PC-3 (cell line): ENCODE results near the gene SLCO3A1. TPM values are rescaled to one million over a fixed set of nuclear protein-coding genes. Genes with fewer than 3 reads are reported as not detected.

ENCODE experiments used
- ATAC-seq: fragments of 200-7000 bp; cut with Tn5 transposase; 2 replicates; pipeline ENCODE4 v1.9.1; 2020; ENCODE audit warnings: mild to moderate bottlenecking, moderate library complexity
- BruUV-seq: library from RNA; stranded (reverse); fragments of 400-500 nt; replicated peaks from 2 replicates; lab custom pipeline; 2021; lab: Mats Ljungman, UMichigan
- CTCF ChIA-PET: fragments of 300-600 bp; sonication (Branson Sonifier 250); formaldehyde crosslinking; loops from one replicate; lab custom pipeline; 2022; ENCODE audit warnings: antibody characterized with exemption; lab: Charles Lee
- POLR2A ChIA-PET: fragments of 300-600 bp; sonication (Branson Sonifier 250); formaldehyde crosslinking; loops from one replicate; lab custom pipeline; 2022; ENCODE audit warnings: antibody characterized with exemption; ENCODE audit not compliant: unreplicated experiment; lab: Charles Lee
- DNase-seq: peaks from one replicate; pipeline ENCODE4 v3.0.0-alpha.2; 2015
- H2AFZ ChIP-seq: fragments of 300-600 bp; sonication (generic); 2 replicates; pipeline ENCODE4 v1.6.0; 2016; ENCODE audit warnings: antibody characterized with exemption, low read length
- H3F3A ChIP-seq: fragments of 300-600 bp; sonication (generic); one replicate; pipeline ENCODE4 v1.6.0; 2017; ENCODE audit warnings: antibody characterized with exemption, low read length, control low read depth, mild to moderate bottlenecking; ENCODE audit not compliant: unreplicated experiment
- H3K27ac ChIP-seq: fragments of 300-600 bp; sonication (generic); 2 replicates; pipeline ENCODE4 v1.5.1; 2016; ENCODE audit warnings: mild to moderate bottlenecking, low read length
- H3K27me3 ChIP-seq: fragments of 300-600 bp; sonication (generic); 2 replicates; pipeline ENCODE4 v1.6.1; 2016; ENCODE audit warnings: low read length, mixed read lengths
- H3K36me3 ChIP-seq: fragments of 300-600 bp; sonication (generic); 2 replicates; pipeline ENCODE4 v1.6.1; 2016; ENCODE audit warnings: low read depth, mixed run types, low read length, mixed read lengths
- H3K4me1 ChIP-seq: fragments of 300-600 bp; sonication (generic); 2 replicates; pipeline ENCODE4 v1.5.1; 2016; ENCODE audit warnings: low read length; ENCODE audit not compliant: insufficient read depth
- H3K4me2 ChIP-seq: fragments of 300-600 bp; sonication (generic); 2 replicates; pipeline ENCODE4 v1.6.0; 2016; ENCODE audit warnings: low read length
- H3K4me3 ChIP-seq: fragments of 300-600 bp; sonication (generic); 2 replicates; pipeline ENCODE4 v1.5.1; 2016; ENCODE audit warnings: mild to moderate bottlenecking, low read length, mixed read lengths
- H3K79me2 ChIP-seq: fragments of 300-600 bp; sonication (generic); 2 replicates; pipeline ENCODE4 v1.6.1; 2017; ENCODE audit warnings: low read length, mixed read lengths
- H3K9ac ChIP-seq: fragments of 300-600 bp; sonication (generic); 2 replicates; pipeline ENCODE4 v1.6.0; 2016; ENCODE audit warnings: mild to moderate bottlenecking, low read length
- H3K9me2 ChIP-seq: fragments of 300-600 bp; sonication (generic); replicated peaks from 2 replicates; pipeline ENCODE4 v1.6.1; 2016; ENCODE audit warnings: mixed run types, low read length, mixed read lengths
- H3K9me3 ChIP-seq: fragments of 300-600 bp; sonication (generic); 2 replicates; pipeline ENCODE4 v1.6.1; 2016; ENCODE audit warnings: low read length, mixed read lengths
- H4K20me1 ChIP-seq: fragments of 300-600 bp; sonication (generic); 2 replicates; pipeline ENCODE4 v1.6.1; 2016; ENCODE audit warnings: low read length, mixed read lengths
- CTCF ChIP-seq: fragments of 300-600 bp; sonication (generic); conservative IDR thresholded peaks from 2 replicates; pipeline ENCODE4 v1.5.1; 2017; ENCODE audit warnings: antibody characterized with exemption, low read depth, mild to moderate bottlenecking, low read length
- EZH2 ChIP-seq: fragments of 300-600 bp; sonication (generic); IDR thresholded peaks from one replicate; pipeline ENCODE4 v1.6.1; 2017; ENCODE audit warnings: antibody characterized with exemption, mild to moderate bottlenecking, low read length; ENCODE audit not compliant: unreplicated experiment
- EZH2phosphoT487 ChIP-seq: fragments of 300-600 bp; sonication (generic); IDR thresholded peaks from 2 replicates; pipeline ENCODE4 v1.6.1; 2018; ENCODE audit warnings: mild to moderate bottlenecking, antibody characterized with exemption, low read length, borderline replicate concordance
- intact Hi-C: fragments of 100-400 bp; cut with micrococcal nuclease; formaldehyde crosslinking; loops from 2 replicates; pipeline ENCODE4 v1.9.0; 2023
- total RNA-seq: library from RNA; depleted of rRNA; stranded (reverse); fragments of >200 nt; gene quantifications from 2 replicates; pipeline ENCODE4 v1.2.3, GENCODE V29; 2014

The SLCO3A1 gene
- total RNA-seq, 1 experiment from 2014 or later, result 0.07 TPM

GRCh38 chr15:91845720-91846119 is 7.8 kb upstream of the SLCO3A1 start:
- no peak for TF ChIP-seq CTCF
- no peak for TF ChIP-seq EZH2
- TF ChIP-seq EZH2phosphoT487, result no peak
- CTCF ChIA-PET, result no interaction called here
- H2AFZ ChIP-seq, result no peak overlapping the region
- no peak overlapping the region for H3K9ac ChIP-seq
- no peaks in the 10 kb centered on the region for H3K79me2 ChIP-seq
- no TSS peak for BruUV-seq
- H4K20me1 ChIP-seq, result no peaks in the 10 kb centered on the region
- H3K9me2 ChIP-seq, result no peaks in the 10 kb centered on the region
- H3K36me3 ChIP-seq, result no peaks in the 10 kb centered on the region
- no peak for ATAC-seq
- H3K27me3 ChIP-seq, result peaks cover 21% of the 10 kb centered on the region; the same call in 1 of the 2 replicates
- H3K4me1 ChIP-seq, result no peaks in the 10 kb centered on the region
- H3K4me2 ChIP-seq, result no peak overlapping the region
- no peak overlapping the region for H3K27ac ChIP-seq
- no peaks in the 10 kb centered on the region for H3F3A ChIP-seq
- H3K9me3 ChIP-seq, result no peaks in the 10 kb centered on the region
- H3K4me3 ChIP-seq, result no peak overlapping the region
- no peak for DNase-seq
- POLR2A ChIA-PET, result no interaction called here
- intact Hi-C loops, result no loop called here

DNA sequence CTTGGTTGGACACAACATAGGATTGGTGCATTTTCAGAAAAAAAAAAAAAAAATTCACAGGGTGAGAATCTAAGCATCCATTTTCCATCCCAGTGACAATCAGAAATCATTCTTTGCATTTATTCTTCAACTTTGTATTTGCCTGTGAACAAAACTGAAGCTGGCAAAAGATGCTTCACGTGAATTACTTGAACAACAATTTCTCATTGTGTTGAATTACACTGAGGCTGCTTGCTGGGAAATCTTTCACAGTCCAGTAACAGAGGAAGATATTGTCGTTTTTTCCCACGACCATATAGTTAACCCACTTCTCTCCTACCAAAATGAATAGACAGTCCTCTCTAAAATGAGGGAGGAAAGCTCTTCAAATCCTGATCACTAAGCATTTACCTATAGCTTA is 4.3 kb upstream of the SLCO3A1 start:
- POLR2A ChIA-PET, result no interaction called here
- CTCF ChIA-PET, result no interaction called here
- no peak overlapping the region for H2AFZ ChIP-seq
- no peaks in the 10 kb centered on the region for H3K4me1 ChIP-seq
- no peak overlapping the region for H3K4me3 ChIP-seq
- H3K9me3 ChIP-seq, result no peaks in the 10 kb centered on the region
- ATAC-seq, result no peak
- no peak overlapping the region for H3K9ac ChIP-seq
- no peaks in the 10 kb centered on the region for H3K36me3 ChIP-seq
- no peaks in the 10 kb centered on the region for H3K79me2 ChIP-seq
- intact Hi-C loops, result no loop called here
- no peaks in the 10 kb centered on the region for H3K9me2 ChIP-seq
- DNase-seq, result no peak
- TF ChIP-seq CTCF (no peak), EZH2phosphoT487 (no peak), EZH2 (no peak)
- no peaks in the 10 kb centered on the region for H3F3A ChIP-seq
- H3K27ac ChIP-seq, result no peak overlapping the region
- BruUV-seq, result no TSS peak
- H4K20me1 ChIP-seq, result no peaks in the 10 kb centered on the region
- H3K27me3 ChIP-seq, result peaks cover 20% of the 10 kb centered on the region
- H3K4me2 ChIP-seq, result no peak overlapping the region

DNA sequence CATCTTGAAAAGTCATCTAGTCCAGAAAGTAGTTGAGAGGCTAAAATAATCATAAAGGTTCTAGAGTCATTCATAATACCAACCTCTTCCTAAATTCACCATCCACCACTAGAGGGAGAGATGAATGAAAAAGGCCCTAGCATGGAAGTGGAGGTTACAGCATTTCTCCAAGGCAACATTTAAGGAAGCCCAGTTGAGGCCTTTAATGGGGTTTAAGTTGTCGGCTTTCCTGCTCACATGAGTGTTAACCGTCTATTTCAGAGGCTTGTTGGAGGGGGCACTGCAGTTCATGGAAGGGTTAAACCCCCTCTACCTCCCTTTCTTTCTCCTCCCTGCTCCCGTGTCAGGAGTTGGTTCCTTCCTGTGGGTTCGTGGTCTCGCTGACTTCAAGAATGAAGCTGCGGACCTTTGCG is 3.8 kb upstream of the SLCO3A1 start:
- Histone ChIP-seq H3K4me1 (no peaks in the 10 kb centered on the region), H3K36me3 (no peaks in the 10 kb centered on the region), H3K9me2 (no peaks in the 10 kb centered on the region), H3K79me2 (no peaks in the 10 kb centered on the region), H3K27ac (no peak overlapping the region), H3K4me3 (no peak overlapping the region), H3K4me2 (no peak overlapping the region), H3K9me3 (no peaks in the 10 kb centered on the region), H4K20me1 (no peaks in the 10 kb centered on the region), H3K27me3 (peaks cover 22% of the 10 kb centered on the region), H3F3A (no peaks in the 10 kb centered on the region), H3K9ac (no peak overlapping the region), H2AFZ (no peak overlapping the region)
- ChIA-PET POLR2A (no interaction called here), CTCF (no interaction called here)
- ATAC-seq, result no peak
- TF ChIP-seq EZH2phosphoT487, result no peak
- peak; percentile 63 for TF ChIP-seq CTCF
- DNase-seq, result peak; percentile 64
- intact Hi-C loops, result no loop called here
- BruUV-seq, result no TSS peak
